HL-60 (cell line): ENCODE measurements around the gene AK4.

Source experiments
- REST ChIP-seq: IDR thresholded peaks from 2 replicates; pipeline ENCODE4 v1.6.1; 2012; ENCODE audit warnings: low read depth; ENCODE audit not compliant: insufficient replicate concordance
- TF ChIP-seq, protein P1 (sequence below): IDR thresholded peaks from one replicate; pipeline ENCODE4 v1.5.1; 2011; ENCODE audit warnings: low read length, control low read depth, inconsistent platforms; ENCODE audit not compliant: insufficient read depth

- TF ChIP-seq, protein P1, sequence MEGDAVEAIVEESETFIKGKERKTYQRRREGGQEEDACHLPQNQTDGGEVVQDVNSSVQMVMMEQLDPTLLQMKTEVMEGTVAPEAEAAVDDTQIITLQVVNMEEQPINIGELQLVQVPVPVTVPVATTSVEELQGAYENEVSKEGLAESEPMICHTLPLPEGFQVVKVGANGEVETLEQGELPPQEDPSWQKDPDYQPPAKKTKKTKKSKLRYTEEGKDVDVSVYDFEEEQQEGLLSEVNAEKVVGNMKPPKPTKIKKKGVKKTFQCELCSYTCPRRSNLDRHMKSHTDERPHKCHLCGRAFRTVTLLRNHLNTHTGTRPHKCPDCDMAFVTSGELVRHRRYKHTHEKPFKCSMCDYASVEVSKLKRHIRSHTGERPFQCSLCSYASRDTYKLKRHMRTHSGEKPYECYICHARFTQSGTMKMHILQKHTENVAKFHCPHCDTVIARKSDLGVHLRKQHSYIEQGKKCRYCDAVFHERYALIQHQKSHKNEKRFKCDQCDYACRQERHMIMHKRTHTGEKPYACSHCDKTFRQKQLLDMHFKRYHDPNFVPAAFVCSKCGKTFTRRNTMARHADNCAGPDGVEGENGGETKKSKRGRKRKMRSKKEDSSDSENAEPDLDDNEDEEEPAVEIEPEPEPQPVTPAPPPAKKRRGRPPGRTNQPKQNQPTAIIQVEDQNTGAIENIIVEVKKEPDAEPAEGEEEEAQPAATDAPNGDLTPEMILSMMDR: no peak
- no peak for TF ChIP-seq REST
These were observed 62.3 kb downstream of the AK4 start for GRCh38 chr1:65210325-65210724.
